Measurements from ENCODE around the gene VEGFC.

DNA sequence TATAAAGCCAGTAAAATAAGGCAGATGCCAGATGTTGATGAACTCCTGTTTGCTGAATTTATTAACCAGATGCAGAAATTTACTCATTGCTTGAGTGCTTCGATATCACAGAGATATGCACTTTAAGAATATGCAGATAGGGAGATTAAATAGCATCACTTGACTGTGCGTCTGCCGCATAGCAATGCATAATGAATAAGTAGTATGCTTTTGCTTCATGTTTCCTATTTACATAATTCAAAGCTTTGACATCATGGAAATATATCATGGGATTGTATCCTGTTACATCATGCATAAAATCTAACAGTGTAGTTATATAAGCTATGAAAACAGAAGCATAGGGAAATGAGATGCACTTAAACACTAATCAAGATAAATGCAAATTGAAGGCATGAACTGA is 45.9 kb downstream of the VEGFC start:
- TF ChIP-seq, protein P1, sequence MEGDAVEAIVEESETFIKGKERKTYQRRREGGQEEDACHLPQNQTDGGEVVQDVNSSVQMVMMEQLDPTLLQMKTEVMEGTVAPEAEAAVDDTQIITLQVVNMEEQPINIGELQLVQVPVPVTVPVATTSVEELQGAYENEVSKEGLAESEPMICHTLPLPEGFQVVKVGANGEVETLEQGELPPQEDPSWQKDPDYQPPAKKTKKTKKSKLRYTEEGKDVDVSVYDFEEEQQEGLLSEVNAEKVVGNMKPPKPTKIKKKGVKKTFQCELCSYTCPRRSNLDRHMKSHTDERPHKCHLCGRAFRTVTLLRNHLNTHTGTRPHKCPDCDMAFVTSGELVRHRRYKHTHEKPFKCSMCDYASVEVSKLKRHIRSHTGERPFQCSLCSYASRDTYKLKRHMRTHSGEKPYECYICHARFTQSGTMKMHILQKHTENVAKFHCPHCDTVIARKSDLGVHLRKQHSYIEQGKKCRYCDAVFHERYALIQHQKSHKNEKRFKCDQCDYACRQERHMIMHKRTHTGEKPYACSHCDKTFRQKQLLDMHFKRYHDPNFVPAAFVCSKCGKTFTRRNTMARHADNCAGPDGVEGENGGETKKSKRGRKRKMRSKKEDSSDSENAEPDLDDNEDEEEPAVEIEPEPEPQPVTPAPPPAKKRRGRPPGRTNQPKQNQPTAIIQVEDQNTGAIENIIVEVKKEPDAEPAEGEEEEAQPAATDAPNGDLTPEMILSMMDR (IDR thresholded peaks at IDR 0.05) = no peak
- no peak for TF ChIP-seq POLR2A (IDR thresholded peaks at IDR 0.05)
- TF ChIP-seq POLR2AphosphoS5 (IDR thresholded peaks at IDR 0.05; ENCODE audit: insufficient read depth in 1 of 2, low read depth in 1 of 2) = no peak
